ENCODE data around the gene EEIG1.

- TF ChIP-seq CTCF (IDR thresholded peaks at IDR 0.05) (no peak), POLR2A (IDR thresholded peaks at IDR 0.05) (no peak)
These were observed 26.9 kb upstream of the EEIG1 start for GRCh38 chr9:128007566-128008138.

Data from lower leg skin (tissue), 3 donors.